GM21825 (cell line): ENCODE results near the gene CD58.

Experiments used
- ATAC-seq: cut with Tn5 transposase; IDR thresholded peaks from one replicate; pipeline ENCODE4 v1.9.1; 2021; ENCODE audit warnings: mild to moderate bottlenecking, moderate library complexity; ENCODE audit not compliant: unreplicated experiment

CD58 gene

DNA sequence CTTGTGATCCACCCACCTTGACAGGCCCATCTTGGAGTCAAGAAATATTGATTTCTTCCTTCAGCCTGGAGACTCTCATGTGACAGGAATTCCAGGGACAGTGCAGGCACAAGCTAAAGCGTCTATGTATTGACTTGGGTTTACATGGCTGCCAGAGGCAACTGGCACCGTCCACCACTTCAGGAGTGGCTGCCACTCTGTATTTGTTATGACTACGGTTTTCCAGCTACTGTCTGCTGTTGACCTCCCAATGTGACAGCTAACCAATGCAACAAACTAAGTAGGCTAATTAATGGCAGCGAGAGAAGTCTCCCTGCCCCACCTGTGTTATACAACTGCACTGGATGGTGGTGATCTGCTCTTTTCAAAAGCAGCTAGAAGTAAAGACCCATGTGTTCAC is 56.9 kb downstream of the CD58 start:
- ATAC-seq, result no peak

DNA sequence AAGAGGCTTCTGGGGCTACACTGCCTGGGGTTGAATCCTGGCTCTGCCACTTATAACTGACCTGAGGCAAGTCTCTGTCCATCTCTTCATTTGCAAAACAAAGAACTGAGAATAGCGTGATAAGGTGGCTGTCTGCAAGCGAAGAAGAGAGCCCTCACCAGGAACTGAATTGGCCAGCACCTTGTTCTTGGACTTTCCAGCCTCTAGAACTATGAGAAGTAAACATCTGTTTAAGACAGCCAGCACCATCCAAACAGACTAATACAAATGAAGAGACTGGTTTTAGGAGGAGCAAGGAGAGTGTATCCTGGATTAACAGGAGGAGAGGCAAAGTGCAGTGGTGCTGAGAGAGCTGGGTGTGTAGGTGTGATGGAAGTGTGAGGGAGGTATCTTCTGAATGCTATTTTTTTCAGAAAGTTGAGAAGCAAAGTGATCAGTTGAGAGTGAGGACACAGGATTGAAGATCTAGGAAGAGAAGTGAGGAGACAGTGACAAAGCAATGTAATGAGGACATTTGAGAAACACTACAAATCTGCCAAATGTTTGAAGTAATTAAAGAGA is 59.3 kb downstream of the CD58 start:
- no peak for ATAC-seq

GRCh38 chr1:116510361-116510760 is 60.5 kb downstream of the CD58 start:
- no peak for ATAC-seq

GRCh38 chr1:116508984-116509980 is 61.5 kb downstream of the CD58 start:
- ATAC-seq, result peak; percentile 41

DNA sequence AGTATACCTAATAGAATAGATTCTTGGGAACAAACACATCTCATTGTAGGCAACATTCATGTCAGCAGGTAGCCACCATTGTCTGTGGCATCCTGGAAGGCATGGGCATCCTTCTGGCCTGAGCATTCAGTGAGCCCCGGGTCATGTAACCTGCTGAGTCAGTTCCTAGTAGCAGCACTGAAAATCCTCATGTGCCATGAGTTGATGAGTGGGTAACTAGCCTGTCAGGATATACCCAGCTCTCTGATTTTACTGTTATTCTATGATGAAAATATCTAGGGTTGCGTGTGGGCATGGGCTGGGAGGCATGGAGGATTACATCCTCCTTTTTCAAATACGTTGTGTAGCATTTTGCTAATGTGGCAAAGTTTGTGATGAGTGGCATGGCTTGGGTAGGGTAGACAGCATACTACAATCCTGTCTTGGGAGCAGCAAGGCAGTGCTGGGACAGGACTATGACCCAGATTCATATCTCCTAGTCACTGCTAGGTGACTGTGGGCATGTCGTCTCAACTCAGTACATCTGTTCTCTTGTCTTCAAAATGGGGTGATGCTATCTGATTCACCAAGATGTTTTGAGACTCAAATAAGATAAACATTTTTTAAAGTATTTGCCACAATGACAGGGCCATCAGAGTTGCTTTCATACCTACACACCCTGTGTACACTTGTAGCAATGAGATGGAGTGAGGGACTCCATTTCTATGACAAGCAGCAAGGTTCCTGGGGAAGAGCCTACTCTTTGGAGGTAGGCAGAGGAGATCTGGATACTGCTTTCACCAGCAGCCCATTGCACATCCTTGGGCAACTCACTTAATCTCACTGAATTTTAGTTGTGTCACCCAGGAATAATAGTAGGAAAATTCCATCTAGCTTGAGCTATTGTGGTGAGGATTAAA is 62.5 kb downstream of the CD58 start:
- ATAC-seq, result no peak

DNA sequence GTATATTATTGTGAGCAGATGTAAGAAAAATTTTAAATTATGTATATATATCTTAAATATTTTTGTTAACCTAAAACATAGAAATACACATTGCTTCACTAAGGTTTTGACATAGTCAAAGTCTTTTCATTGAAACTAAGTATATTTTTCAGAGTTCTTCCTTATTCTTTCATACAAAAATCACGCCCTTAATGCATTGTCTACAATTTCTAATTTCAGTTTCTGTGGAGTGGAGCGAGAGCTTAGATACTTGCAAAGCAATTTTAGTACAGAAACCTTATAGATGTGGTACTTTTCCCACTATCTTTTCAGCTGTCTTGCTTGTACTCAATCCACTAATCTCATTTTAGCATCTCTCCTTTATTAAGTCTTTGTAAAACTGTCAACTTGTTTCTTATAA is 63.2 kb downstream of the CD58 start:
- ATAC-seq, result no peak

GRCh38 chr1:116506132-116507004 is 64.5 kb downstream of the CD58 start:
- no peak for ATAC-seq

DNA sequence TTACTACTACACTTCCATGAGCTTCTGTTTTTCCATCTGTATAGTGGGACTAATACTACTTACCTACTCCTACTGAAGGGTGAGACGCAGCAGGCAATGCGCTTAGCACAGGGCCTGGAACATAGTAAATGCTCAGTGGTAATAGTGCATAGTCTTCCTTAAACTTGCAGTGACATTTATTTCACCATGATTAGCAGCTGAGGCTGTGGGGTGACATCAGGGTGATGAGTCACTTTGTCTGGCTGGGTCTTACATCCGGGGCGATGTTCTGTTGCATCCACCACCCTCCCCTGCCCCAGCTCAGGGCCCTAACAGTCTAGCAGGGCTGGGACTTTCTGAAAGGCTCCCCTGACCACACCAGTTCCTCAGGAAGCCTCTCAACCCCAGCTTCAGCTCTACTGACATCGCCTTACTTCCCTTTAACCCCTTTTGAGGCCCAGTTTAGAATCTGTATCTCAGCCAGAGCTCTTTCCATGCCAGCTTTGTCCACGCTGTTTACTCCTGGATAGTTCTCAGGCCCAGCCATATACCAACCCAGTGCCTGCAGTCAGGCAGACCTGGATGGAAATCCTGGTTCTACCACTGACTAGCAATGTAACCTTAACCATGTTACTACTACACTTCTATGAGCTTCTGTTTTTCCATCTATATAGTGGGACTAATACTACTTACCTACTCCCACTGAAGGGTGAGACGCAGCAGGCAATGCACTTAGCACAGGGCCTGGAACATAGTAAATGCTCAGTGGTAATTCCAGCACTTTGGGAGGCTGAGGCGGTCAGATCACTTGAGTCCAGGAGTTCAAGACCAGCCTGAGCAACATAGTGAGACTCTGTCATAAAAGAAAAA is 66.3 kb downstream of the CD58 start:
- peak; percentile 87 for ATAC-seq

DNA sequence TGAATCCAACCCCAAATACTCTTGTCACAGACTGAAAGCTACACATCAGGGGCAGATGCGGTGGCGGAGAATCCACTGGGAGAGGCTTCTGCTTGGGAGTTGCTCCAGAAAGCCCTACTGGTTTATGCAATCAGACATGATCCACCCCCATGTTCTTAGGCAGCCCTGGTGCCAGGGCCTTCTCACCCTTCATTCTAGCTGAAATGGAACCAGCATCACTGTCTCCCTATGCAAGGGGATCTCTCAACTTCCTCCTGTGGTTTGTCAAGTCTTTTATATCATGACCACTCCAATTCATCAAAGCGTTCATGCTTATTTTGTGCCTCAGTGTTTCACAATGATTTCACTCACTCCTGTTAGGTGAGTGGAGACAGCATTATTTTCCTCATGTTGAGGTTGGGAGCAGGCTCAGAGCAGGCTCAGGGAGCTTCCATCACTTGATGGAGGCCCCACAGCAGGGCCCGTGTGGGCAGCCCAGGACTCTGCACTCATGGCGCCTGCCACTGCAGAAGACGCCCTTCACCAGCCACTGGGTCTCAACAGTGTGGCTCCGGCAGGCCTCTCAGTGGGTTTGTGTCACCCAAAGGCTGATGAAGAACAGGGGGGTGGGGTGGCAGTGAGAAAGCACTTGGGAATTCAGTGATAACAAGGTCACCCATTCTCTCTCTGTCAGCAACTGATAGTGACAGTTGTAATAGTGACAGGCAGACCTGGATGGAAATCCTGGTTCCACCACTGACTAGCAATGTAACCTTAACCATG is 67.1 kb downstream of the CD58 start:
- no peak for ATAC-seq

GRCh38 chr1:116502671-116503314 is 68.0 kb downstream of the CD58 start:
- no peak for ATAC-seq

- ATAC-seq, result no peak
Measured at GRCh38 chr1:116501870-116502244, 69.0 kb downstream of the CD58 start.

GRCh38 chr1:116501125-116501869 is 69.5 kb downstream of the CD58 start:
- no peak for ATAC-seq

DNA sequence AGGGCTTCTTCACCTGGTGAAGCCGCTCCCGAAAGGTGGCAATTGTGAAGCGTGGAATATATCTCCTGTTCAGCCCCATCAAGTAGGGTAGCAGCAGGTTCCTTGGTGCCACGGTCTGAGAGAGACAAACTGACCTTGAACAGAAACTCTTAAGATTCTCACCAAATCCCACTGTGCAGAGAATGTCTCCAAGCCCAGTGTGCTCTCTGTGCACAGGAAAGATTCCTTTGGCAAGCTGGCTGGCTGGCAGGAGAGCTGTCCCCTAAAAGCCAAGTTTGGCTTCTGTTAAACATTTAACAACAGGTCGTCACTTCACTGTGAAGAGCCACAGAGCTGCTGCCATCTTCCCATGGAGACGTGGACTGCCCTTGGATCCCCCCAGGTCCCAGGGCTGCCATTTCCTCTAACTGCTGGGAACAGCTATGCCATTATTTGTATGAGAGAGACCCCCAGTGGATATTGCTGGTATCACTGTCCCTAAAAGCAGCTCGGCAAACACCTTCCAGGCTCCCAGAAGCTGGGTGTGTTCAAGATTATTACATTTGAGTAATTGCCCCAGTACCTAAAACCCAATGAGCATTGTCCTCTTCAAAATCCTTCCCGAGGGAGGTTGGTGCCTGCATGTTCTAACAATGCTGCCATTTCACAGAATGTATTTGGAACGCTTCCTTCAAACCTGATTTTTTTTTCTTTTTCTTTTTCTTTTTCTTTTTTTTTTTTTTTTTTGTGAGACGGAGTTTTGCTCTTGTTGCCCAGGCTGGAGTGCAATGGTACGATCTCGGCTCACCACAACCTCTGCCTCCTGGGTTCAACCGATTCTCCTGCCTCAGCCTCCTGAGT is 71.8 kb downstream of the CD58 start:
- ATAC-seq, result no peak

- ATAC-seq, result no peak
Measured at GRCh38 chr1:116497656-116498055, 73.2 kb downstream of the CD58 start.

DNA sequence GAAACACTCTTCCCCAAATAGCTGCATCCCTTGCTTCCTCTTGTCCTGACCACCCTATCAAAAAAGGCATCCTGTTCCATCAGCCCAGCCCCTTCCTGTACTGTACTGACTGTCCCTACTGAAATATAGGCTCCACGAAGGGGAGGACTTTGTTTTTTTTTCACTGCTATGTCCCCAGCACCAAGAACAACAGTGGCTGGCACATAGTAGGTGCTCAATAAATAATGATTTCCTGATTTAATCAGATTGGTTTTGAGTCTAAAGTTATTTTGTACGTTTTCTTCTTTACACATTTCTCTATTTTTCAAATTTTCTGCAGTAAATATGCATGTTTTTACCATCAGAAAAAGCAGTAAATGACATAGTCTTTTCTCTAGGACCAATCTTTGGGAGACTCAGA is 73.9 kb downstream of the CD58 start:
- ATAC-seq, result no peak

DNA sequence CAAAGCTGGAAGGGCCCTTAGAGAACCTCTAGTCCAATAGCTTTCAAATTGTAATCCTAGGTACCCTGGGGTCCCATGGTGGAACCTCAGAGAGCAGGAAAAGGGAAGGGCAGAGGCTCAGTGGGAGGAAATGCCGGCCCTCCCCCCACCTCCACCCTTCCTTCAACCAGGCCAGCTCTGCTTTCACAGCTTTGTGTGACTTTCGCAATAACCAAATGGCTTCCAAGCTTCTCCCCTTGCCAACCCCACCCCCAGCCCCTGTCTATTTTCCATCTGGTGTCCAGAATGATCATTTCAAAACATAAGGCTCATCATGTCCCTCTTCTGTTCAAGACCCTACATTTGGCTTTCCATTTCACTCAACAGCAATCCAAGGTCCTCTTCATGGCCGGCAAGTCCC is 74.4 kb downstream of the CD58 start:
- no peak for ATAC-seq

- ATAC-seq, result no peak
Measured at GRCh38 chr1:116495535-116495934, 75.3 kb downstream of the CD58 start.
